GM12878 (cell line): ENCODE measurements around the gene HSBP1. TPM values are rescaled to one million over a fixed set of nuclear protein-coding genes. Genes with fewer than 3 reads are reported as not detected.

Experiments
- ATAC-seq: fragments of 200-7000 bp; cut with Tn5 transposase; 3 replicates; pipeline ENCODE4 v1.9.1; 2020; ENCODE audit warnings: mild to moderate bottlenecking, moderate library complexity
- BruUV-seq: library from RNA; stranded (reverse); fragments of 400-500 nt; replicated peaks from 2 replicates; lab custom pipeline; 2021; lab: Mats Ljungman, UMichigan
- CTCF ChIA-PET: fragments of 300-600 bp; sonication (Branson Sonifier 250); formaldehyde crosslinking; extraction: SDS; loops from one replicate; lab custom pipeline; 2021; ENCODE audit warnings: inconsistent platforms; lab: Yijun Ruan, JAX
- POLR2A ChIA-PET: fragments of 350-600 bp; formaldehyde crosslinking; extraction: SDS; loops from one replicate; lab custom pipeline; 2021; ENCODE audit warnings: inconsistent platforms; lab: Charles Lee
- RAD21 ChIA-PET: fragments of 300-600 bp; sonication (Branson Sonifier 250); formaldehyde crosslinking; loops from one replicate; lab custom pipeline; 2023; ENCODE audit warnings: antibody characterized with exemption; ENCODE audit not compliant: unreplicated experiment; lab: Charles Lee
- SMC1A ChIA-PET: fragments of 300-600 bp; sonication (Branson Sonifier 250); formaldehyde crosslinking; loops from one replicate; lab custom pipeline; 2023; ENCODE audit not compliant: unreplicated experiment, uncharacterized antibody; lab: Charles Lee
- DNase-seq: peaks from one replicate; pipeline ENCODE4 v3.0.0-alpha.2; 2011; ENCODE audit warnings: low read depth, low spot score
- FAIRE-seq: peaks from 3 replicates; lab custom pipeline; 2011; peaks lifted over from hg19 to GRCh38; lab: Jason Lieb, UNC
- H2AFZ ChIP-seq: 2 replicates; pipeline ENCODE4 v1.6.0; 2011; ENCODE audit warnings: low read depth, low read length, control low read depth; ENCODE audit not compliant: control insufficient read depth
- H3K27ac ChIP-seq: 2 replicates; pipeline ENCODE4 v1.5.1; 2011; ENCODE audit warnings: control low read depth; ENCODE audit not compliant: control insufficient read depth, insufficient read depth
- H3K27me3 ChIP-seq, 2 experiments: replicated peaks in 1 of 2; 2 replicates each; pipeline versions ENCODE4 v1.6.0 to v1.6.1; 2011; ENCODE audit warnings: low read length in 1 of 2; ENCODE audit not compliant: control insufficient read depth in 2 of 2, insufficient read depth in 2 of 2
- H3K36me3 ChIP-seq, 2 experiments: 2 replicates each; pipeline ENCODE4 v1.5.1; 2011; ENCODE audit warnings: low read length in 1 of 2; ENCODE audit not compliant: control insufficient read depth in 2 of 2, insufficient read depth in 2 of 2
- H3K4me1 ChIP-seq: 2 replicates; pipeline ENCODE4 v1.6.1; 2011; ENCODE audit warnings: mild to moderate bottlenecking, low read length, moderate library complexity, mixed read lengths; ENCODE audit not compliant: control insufficient read depth, insufficient read depth
- H3K4me2 ChIP-seq: 2 replicates; pipeline ENCODE4 v1.6.0; 2011; ENCODE audit warnings: control low read depth; ENCODE audit not compliant: control insufficient read depth, insufficient read depth
- H3K4me3 ChIP-seq: fragments of 200-600 bp; sonication (generic); 2 replicates; pipeline ENCODE4 v1.5.1; 2016
- H3K79me2 ChIP-seq: 2 replicates; pipeline ENCODE4 v1.6.0; 2011; ENCODE audit warnings: low read length; ENCODE audit not compliant: control insufficient read depth, insufficient read depth
- H3K9ac ChIP-seq: 2 replicates; pipeline ENCODE4 v1.8.0; 2011; ENCODE audit warnings: low read length, control low read depth, mixed read lengths; ENCODE audit not compliant: control insufficient read depth, insufficient read depth
- H3K9me3 ChIP-seq: replicated peaks from 3 replicates; pipeline ENCODE4 v1.5.1; 2011; ENCODE audit warnings: mild to moderate bottlenecking, low read length; ENCODE audit not compliant: control insufficient read depth, insufficient read depth
- H4K20me1 ChIP-seq: 2 replicates; pipeline ENCODE4 v1.6.0; 2011; ENCODE audit not compliant: control insufficient read depth, insufficient read depth
- BCL11A ChIP-seq: IDR thresholded peaks from 2 replicates; pipeline ENCODE4 v1.6.1; 2011; ENCODE audit warnings: low read depth, low read length
- BCL3 ChIP-seq: IDR thresholded peaks from 2 replicates; pipeline ENCODE4 v1.6.1; 2011; ENCODE audit warnings: borderline replicate concordance, low read depth, mild to moderate bottlenecking, moderate library complexity, low read length; ENCODE audit not compliant: insufficient read depth, poor library complexity, severe bottlenecking
- BHLHE40 ChIP-seq, 2 experiments: fragments of 450-650 bp in 1 of 2; IDR thresholded peaks; 2 replicates each; pipeline ENCODE4 v1.6.1; 2011 to 2017; ENCODE audit warnings: low read depth in 2 of 2, borderline replicate concordance in 1 of 2, improper control_type of control experiment in 1 of 2, low read length in 1 of 2, mild to moderate bottlenecking in 1 of 2
- EP300 ChIP-seq, 2 experiments: fragments of 150-350 bp in 1 of 2; IDR thresholded peaks; 2 replicates each; pipeline ENCODE4 v1.6.1; 2011 to 2012; ENCODE audit warnings: low read depth in 2 of 2, low read length in 2 of 2, borderline replicate concordance in 1 of 2, improper control_type of control experiment in 1 of 2, inconsistent platforms in 1 of 2; ENCODE audit not compliant: control insufficient read depth in 1 of 2
- PRDM15 ChIP-seq: fragments of 450-650 bp; formaldehyde crosslinking; IDR thresholded peaks from 2 replicates; pipeline ENCODE4 v1.4.0; 2020; ENCODE audit warnings: mild to moderate bottlenecking, moderate library complexity
- SKIL ChIP-seq: fragments of 450-650 bp; IDR thresholded peaks from 2 replicates; pipeline ENCODE4 v1.6.1; 2017; ENCODE audit warnings: mild to moderate bottlenecking, low read depth, inconsistent platforms; ENCODE audit not compliant: poor library complexity, severe bottlenecking
- SPI1 ChIP-seq: IDR thresholded peaks from 2 replicates; pipeline ENCODE4 v1.6.1; 2011; ENCODE audit warnings: low read depth, mild to moderate bottlenecking, low read length, moderate library complexity, borderline replicate concordance; ENCODE audit not compliant: insufficient read depth
- WGBS: methylation state at CpG from one replicate; pipeline ENCODE4 v1.1.6; 2016; ENCODE audit warnings: low lambda C conversion rate; ENCODE audit not compliant: insufficient replicate concordance, insufficient coverage; ENCODE audit errors: missing lambda C conversion rate; 5-methylcytosine and 5-hydroxymethylcytosine counted together
- in situ Hi-C: fragments of 300-500 bp; cut with MboI; formaldehyde crosslinking; loops from 9 replicates; pipeline ENCODE4 v1.14.3; 2018; ENCODE audit warnings: mixed read lengths
- intact Hi-C: fragments of 100-400 bp; cut with micrococcal nuclease; formaldehyde crosslinking; loops from one replicate; pipeline ENCODE4 v1.14.2; 2022; ENCODE audit not compliant: unreplicated experiment
- polyA plus RNA-seq, 11 experiments: library from polyadenylated mRNA; depleted of rRNA in 4 of 11; unstranded in 6 of 11; stranded (reverse) in 5 of 11; fragments of >200 nt; fragmentation: Nextera tagmentation in 4 of 11; fragmentation: Illumina TruSeq in 1 of 11; extraction: Ambion mirVana in 4 of 11; extraction: Trizol in 1 of 11; gene quantifications; 1 replicate in 1 of 11; 2 replicates in 10 of 11; pipeline versions ENCODE4 v1.2.1 to v1.2.3, GENCODE V29; 2011 to 2016; ENCODE audit warnings: inconsistent platforms in 2 of 11, missing spikeins in 2 of 11, low read depth in 1 of 11
- total RNA-seq, 4 experiments: library from RNA; depleted of rRNA in 3 of 4; stranded (reverse); fragments of >200 nt in 3 of 4; fragmentation: Illumina TruSeq in 1 of 4; extraction: Trizol in 1 of 4; gene quantifications; 2 replicates each; pipeline versions ENCODE4 v1.2.1 to v1.2.3, GENCODE V29; 2013 to 2021

Gene HSBP1
- total and polyA plus RNA-seq, 10 of the 15 experiments (the other 5 are each of a cell fraction or from before 2014, with no cell fraction given) = 26.6 to 263 (median 95.7) TPM

- Histone ChIP-seq H3K27ac (no peak overlapping the region), H3K79me2 (peaks cover 19% of the 10 kb centered on the region), H3K36me3 (peaks cover 0 to 4% of the 10 kb centered on the region in 2 experiments; a peak in 1 of 4 replicates), H4K20me1 (peaks cover 3% of the 10 kb centered on the region; the same call in 1 of the 2 replicates), H3K4me1 (peaks cover 8% of the 10 kb centered on the region; the same call in 1 of the 2 replicates), H3K4me3 (no peak overlapping the region), H3K4me2 (peak overlapping the region; percentile 25; the same call in 1 of the 2 replicates), H3K27me3 (no peaks in the 10 kb centered on the region), H3K9me3 (no peaks in the 10 kb centered on the region), H2AFZ (peak overlapping the region; percentile 63), H3K9ac (no peak overlapping the region)
- FAIRE-seq (no peak), ATAC-seq (no peak), DNase-seq (no peak)
- WGBS = 3% methylated on average over 5 of the region's 5 CpGs
- no TSS peak for BruUV-seq
- CTCF ChIA-PET = interaction anchor here (0.7 to 1.4 kb wide), 2 partner anchors 20 to 332 kb away, joined by 3 read pairs; no protein-coding TSS in a partner anchor
- intact Hi-C loops (no loop called here), in situ Hi-C loops (no loop called here)
- RAD21 ChIA-PET = no interaction called here
- no peak for TF ChIP-seq BCL3
- 0 out of 2 replicates have a peak, but pooled peaks have one; percentile 18 for TF ChIP-seq SPI1
- SMC1A ChIA-PET = no interaction called here
- POLR2A ChIA-PET = no interaction called here
These were observed 1.7 kb upstream of the HSBP1 start for GRCh38 chr16:83806036-83806435.

GRCh38 chr16:83806731-83807130, 1.0 kb upstream of the HSBP1 start:
- H3K36me3 ChIP-seq = peaks cover 0 to 4% of the 10 kb centered on the region in 2 experiments; a peak in 1 of 4 replicates
- H3K27me3 ChIP-seq = no peaks in the 10 kb centered on the region
- H3K4me1 ChIP-seq = peaks cover 8% of the 10 kb centered on the region; the same call in 1 of the 2 replicates
- no TSS peak for BruUV-seq
- POLR2A ChIA-PET = no interaction called here
- in situ Hi-C loops = no loop called here
- intact Hi-C loops = no loop called here
- SMC1A ChIA-PET = no interaction called here
- CTCF ChIA-PET = interaction anchor here (1.4 kb wide), 1 partner anchor 20 kb away, joined by 3 read pairs; no protein-coding TSS in a partner anchor
- FAIRE-seq (no peak), ATAC-seq (no peak), DNase-seq (no peak)
- H3K4me3 ChIP-seq = no peak overlapping the region
- WGBS = 92% methylated on average over 6 of the region's 6 CpGs
- no peak overlapping the region for H3K9ac ChIP-seq
- H2AFZ ChIP-seq = no peak overlapping the region
- no peak overlapping the region for H3K27ac ChIP-seq
- RAD21 ChIA-PET = no interaction called here
- no peak overlapping the region for H3K4me2 ChIP-seq
- H3K79me2 ChIP-seq = peaks cover 19% of the 10 kb centered on the region
- H4K20me1 ChIP-seq = peaks cover 3% of the 10 kb centered on the region; the same call in 1 of the 2 replicates
- H3K9me3 ChIP-seq = no peaks in the 10 kb centered on the region
- TF ChIP-seq BCL11A = no peak
- TF ChIP-seq SKIL = no peak
- TF ChIP-seq EP300 (IDR thresholded peaks at IDR 0.05; ENCODE audit: borderline replicate concordance in 1 of 2, control insufficient read depth in 1 of 2, low read depth in 2 of 2, low read length in 2 of 2) = no peak
- TF ChIP-seq BHLHE40 (IDR thresholded peaks at IDR 0.05; ENCODE audit: borderline replicate concordance in 1 of 2, low read depth in 2 of 2, low read length in 1 of 2) = no peak
- no peak for TF ChIP-seq PRDM15 (CRISPR knock-in tag)
